Small intestine (tissue), 7 donors: ENCODE data around the gene SF3B6. TPM values are rescaled to one million over a fixed set of nuclear protein-coding genes. Genes with fewer than 3 reads are reported as not detected.
A peak's percentile ranks its signal among the peaks of the same experiment; 100 is the strongest.

Experiments used
- DNase-seq, 2 donors: peaks; one replicate each; pipeline versions ENCODE4 v3.0.0 to v3.0.0-alpha.2; 2013
- FAIRE-seq: peaks from 2 replicates; lab custom pipeline; 2012; peaks lifted over from hg19 to GRCh38; lab: Jason Lieb, UNC
- H3K27ac ChIP-seq, 3 donors: one replicate each; pipeline ENCODE4 v1.5.1; 2013; ENCODE audit warnings: low read length in 2 of 3, mild to moderate bottlenecking in 2 of 3, control low read depth in 1 of 3, inconsistent platforms in 1 of 3, low read depth in 1 of 3, moderate library complexity in 1 of 3
- H3K27me3 ChIP-seq, 3 donors: one replicate each; pipeline ENCODE4 v1.6.1; 2013; ENCODE audit warnings: low read length in 3 of 3, inconsistent platforms in 1 of 3; ENCODE audit not compliant: control insufficient read depth in 3 of 3, insufficient read depth in 3 of 3
- H3K36me3 ChIP-seq, 3 donors: one replicate each; pipeline ENCODE4 v1.6.1; 2013; ENCODE audit warnings: low read length in 3 of 3, inconsistent platforms in 1 of 3, low read depth in 1 of 3, mild to moderate bottlenecking in 1 of 3, moderate library complexity in 1 of 3; ENCODE audit not compliant: control insufficient read depth in 3 of 3, insufficient read depth in 2 of 3
- H3K4me1 ChIP-seq, 3 donors: one replicate each; pipeline ENCODE4 v1.6.1; 2013; ENCODE audit warnings: low read length in 2 of 3, inconsistent platforms in 1 of 3, low read depth in 1 of 3, mild to moderate bottlenecking in 1 of 3, moderate library complexity in 1 of 3; ENCODE audit not compliant: control insufficient read depth in 3 of 3, insufficient read depth in 2 of 3
- H3K4me3 ChIP-seq, 3 donors: one replicate each; pipeline ENCODE4 v1.5.1; 2013; ENCODE audit warnings: low read length in 3 of 3, control low read depth in 1 of 3, inconsistent platforms in 1 of 3, low read depth in 1 of 3, mild to moderate bottlenecking in 1 of 3, moderate library complexity in 1 of 3
- H3K9me3 ChIP-seq, 2 donors: one replicate each; pipeline ENCODE4 v1.6.1; 2013; ENCODE audit warnings: low read depth in 1 of 2, low read length in 1 of 2; ENCODE audit not compliant: control insufficient read depth in 2 of 2, insufficient read depth in 1 of 2
- WGBS, 3 donors: extraction: QIAGEN DNeasy Blood & Tissue Kit; methylation state at CpG; one replicate each; pipeline ENCODE4 v1.1.7; 2013; 5-methylcytosine and 5-hydroxymethylcytosine counted together
- polyA plus RNA-seq, 4 donors: library from polyadenylated mRNA; stranded (reverse) in 3 of 4; unstranded in 1 of 4; fragments of 200-250 nt in 3 of 4; fragments of 120-200 nt in 1 of 4; gene quantifications; one replicate each; pipeline versions ENCODE4 v1.2.1 to v1.2.3, GENCODE V29; 2013
- donor health status: healthy with polysubstance abuse.
- donor health status: control.
- donor health status: control.
- donor health status: Bipolar disorder and iron deficiency.
- donor health status: healthy.

SF3B6 gene
- polyA plus RNA-seq, 4 donors, result 114 to 260 (median 210) TPM

DNA sequence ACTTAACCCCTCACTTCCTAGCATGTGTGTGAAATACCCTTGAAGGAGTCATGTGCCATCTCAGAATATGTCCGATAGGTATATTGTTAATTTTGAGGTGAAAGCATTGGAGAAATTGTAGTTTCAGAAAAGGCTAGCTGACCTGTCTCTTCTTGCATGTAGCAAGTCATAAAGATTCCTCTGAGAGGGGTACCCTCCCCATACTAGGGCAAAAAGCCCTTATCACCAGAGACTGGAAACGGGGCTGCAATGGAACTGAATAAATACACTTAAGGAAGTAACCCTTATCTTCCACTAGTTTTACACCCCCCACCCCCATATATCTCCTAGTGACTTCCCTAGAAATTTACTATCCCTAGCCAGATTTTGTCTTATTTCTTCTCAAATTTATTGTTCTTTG lies 1.8 kb upstream of the SF3B6 start:
- Histone ChIP-seq H3K27ac (peak overlapping the region; percentile 92 to 100 (median 99)), H3K36me3 (peaks cover 2 to 21% (median 3%) of the 10 kb centered on the region in 3 donors), H3K27me3 (no peaks in the 10 kb centered on the region), H3K4me3 (peak overlapping the region in 2 of 3 donors; percentile 74 to 78), H3K4me1 (peaks cover under 1 to 21% (median 2%) of the 10 kb centered on the region in 3 donors), H3K9me3 (no peaks in the 10 kb centered on the region)
- WGBS, 3 donors, result 22 to 49% (median 37%) methylated on average over 2 of the region's 2 CpGs
- DNase-seq, result peak in 1 of 2 donors; percentile 25
- FAIRE-seq, result no peak

DNA sequence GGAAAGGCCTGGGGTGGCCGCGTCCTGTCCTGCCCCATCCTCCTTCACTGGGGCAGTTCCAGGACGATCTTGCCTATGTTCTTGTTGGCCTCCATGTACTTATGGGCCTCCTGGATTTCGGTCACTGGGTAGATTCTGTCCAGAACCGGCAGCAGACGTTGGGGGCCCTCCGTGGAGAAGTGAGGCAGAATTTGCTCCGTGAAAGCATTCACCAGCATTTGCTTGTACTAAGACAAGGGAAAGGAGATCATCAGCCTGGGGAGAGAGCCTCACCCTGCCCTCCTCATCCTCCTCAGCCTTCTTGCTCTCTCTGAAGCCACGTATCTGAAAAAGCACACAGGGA lies 1.4 kb upstream of the SF3B6 start:
- no peaks in the 10 kb centered on the region for H3K27me3 ChIP-seq
- peaks cover under 1 to 19% (median 6%) of the 10 kb centered on the region in 3 donors for H3K36me3 ChIP-seq
- peak in 1 of 2 donors; percentile 48 for DNase-seq
- peak overlapping the region; percentile 92 to 100 (median 99) for H3K27ac ChIP-seq
- no peak for FAIRE-seq
- peaks cover 0 to 18% (median 2%) of the 10 kb centered on the region in 3 donors for H3K4me1 ChIP-seq
- no peaks in the 10 kb centered on the region for H3K9me3 ChIP-seq
- H3K4me3 ChIP-seq, result peak overlapping the region; percentile 70 to 78 (median 74)
- WGBS, 3 donors, result 4 to 10% (median 5%) methylated on average over 9 of the region's 9 CpGs

DNA sequence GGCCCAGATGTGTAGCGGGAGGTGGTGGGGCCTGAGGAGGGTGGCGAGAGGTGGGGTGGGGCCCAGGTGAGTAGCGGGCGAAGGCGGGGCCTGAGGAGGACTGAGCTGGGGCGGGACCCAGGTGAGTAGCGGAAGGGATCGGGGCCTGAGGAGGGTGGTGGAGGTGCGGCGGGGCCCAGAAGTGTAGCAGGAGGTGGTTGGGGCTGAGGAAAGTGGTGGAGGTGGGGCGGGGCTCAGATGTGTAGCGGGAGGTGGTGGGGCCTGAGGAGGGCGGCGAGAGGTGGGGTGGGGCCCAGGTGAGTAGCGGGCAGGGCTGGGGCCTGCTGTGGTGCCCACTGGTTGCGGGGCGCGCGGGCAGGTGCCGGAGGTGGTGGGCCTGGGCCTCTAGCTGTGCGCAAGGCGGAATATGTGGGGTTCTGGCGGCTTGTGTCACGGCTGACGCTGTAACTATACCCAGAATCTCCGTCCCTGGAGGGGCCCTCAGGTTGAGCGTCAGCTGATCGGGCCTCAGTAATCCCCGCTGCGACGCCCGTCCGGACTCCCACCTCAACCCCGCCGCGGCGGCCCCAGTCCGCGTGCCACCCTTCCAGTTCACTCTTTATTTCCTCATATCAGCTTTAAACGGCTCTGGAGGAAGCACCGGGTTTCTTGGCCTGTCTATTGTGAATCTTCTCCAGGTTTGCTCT lies 866 bp upstream of the SF3B6 start:
- H3K27me3 ChIP-seq, result no peaks in the 10 kb centered on the region

DNA sequence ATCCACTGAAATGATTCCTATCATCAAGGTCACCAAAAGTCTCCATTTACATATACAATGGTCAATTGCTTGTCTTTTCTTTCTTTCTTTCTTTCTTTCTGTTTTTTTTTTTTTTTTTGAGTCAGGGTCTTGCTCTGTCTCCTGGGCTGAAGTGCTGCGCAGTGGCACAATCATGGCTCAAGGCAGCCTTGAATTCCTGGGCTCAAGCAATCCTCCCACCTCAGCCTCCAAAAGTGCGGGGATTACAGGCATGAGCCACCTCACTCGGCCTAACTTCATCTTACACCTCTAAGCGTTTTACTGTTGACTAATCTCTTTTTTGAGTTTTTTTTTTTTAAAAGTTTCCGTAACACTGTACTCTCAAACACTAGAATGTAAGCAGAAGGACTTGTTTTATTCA lies 867 bp downstream of the SF3B6 start:
- H3K4me1 ChIP-seq, result peaks cover 0 to 18% (median 0%) of the 10 kb centered on the region in 3 donors
- H3K4me3 ChIP-seq, result peak overlapping the region in 2 of 3 donors; percentile 74 to 77
- DNase-seq (no peak), FAIRE-seq (no peak)
- no peaks in the 10 kb centered on the region for H3K27me3 ChIP-seq
- H3K9me3 ChIP-seq, result no peaks in the 10 kb centered on the region
- H3K27ac ChIP-seq, result peak overlapping the region in 2 of 3 donors; percentile 33 to 99
- H3K36me3 ChIP-seq, result peaks cover 3 to 18% (median 12%) of the 10 kb centered on the region in 3 donors
- 53 to 62% (median 60%) methylated on average over 5 of the region's 5 CpGs for WGBS, 3 donors

More for the DNA sequence above, 866 bp upstream of the SF3B6 start:
- Histone ChIP-seq H3K4me1 (peaks cover 0 to 18% (median under 1%) of the 10 kb centered on the region in 3 donors), H3K9me3 (no peaks in the 10 kb centered on the region), H3K36me3 (peaks cover 0 to 20% (median 8%) of the 10 kb centered on the region in 3 donors), H3K4me3 (peak overlapping the region; percentile 70 to 78 (median 74)), H3K27ac (peak overlapping the region; percentile 92 to 100 (median 99))
- WGBS, 3 donors, result 0 to 2% (median 0%) methylated on average over 32 to 41 of the region's 41 CpGs
- DNase-seq (peak in 1 of 2 donors; percentile 87), FAIRE-seq (no peak)

DNA sequence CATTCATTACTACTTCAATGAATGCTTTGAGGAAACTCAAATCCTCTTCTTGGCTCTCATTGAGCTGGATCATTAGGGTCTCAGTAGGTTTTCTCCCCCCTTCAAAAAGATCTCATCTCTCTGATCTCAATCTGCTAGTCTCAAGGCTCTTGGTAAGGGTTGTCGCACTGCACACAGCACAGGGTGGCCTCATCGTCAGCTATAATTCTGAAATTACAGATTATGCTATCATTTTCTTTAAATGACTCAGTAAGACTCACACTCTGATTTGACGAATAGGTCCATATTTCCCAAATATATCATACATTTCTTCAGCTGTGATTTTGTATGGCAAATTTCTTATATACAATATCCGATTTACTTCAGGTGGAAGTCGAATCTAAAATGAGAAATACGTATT lies 2.3 kb downstream of the SF3B6 start:
- Histone ChIP-seq H3K4me3 (no peak overlapping the region), H3K36me3 (peaks cover 4 to 24% (median 15%) of the 10 kb centered on the region in 3 donors), H3K27ac (no peak overlapping the region), H3K27me3 (no peaks in the 10 kb centered on the region), H3K9me3 (no peaks in the 10 kb centered on the region), H3K4me1 (peaks cover 0 to 16% (median 0%) of the 10 kb centered on the region in 3 donors)
- FAIRE-seq (no peak), DNase-seq (no peak)
- WGBS, 3 donors, result 83 to 89% (median 86%) methylated on average over 6 of the region's 6 CpGs

DNA sequence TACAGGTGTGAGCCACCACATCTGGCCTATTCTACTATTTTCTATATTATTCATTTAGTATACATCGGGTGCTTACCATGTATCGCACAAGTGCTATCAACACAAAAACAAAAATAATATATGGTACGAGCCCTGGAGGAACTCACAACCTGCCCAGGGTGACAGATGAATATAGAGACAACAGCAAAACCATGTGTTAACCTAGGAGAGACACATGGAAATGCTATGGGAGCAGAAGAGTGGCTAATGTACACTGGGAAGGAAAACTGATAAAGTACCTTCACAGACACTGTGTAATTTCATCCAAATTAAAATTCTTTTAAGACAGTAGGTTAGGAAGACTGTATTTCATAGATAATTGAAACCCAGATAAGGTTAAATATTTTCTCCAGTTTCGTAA lies 3.9 kb downstream of the SF3B6 start:
- H3K27me3 ChIP-seq, result no peaks in the 10 kb centered on the region
- H3K9me3 ChIP-seq, result no peaks in the 10 kb centered on the region
- H3K36me3 ChIP-seq, result peaks cover 4 to 31% (median 16%) of the 10 kb centered on the region in 3 donors
- peaks cover 0 to 2% (median 0%) of the 10 kb centered on the region in 3 donors for H3K4me1 ChIP-seq
- no peak for FAIRE-seq
- WGBS, 3 donors, result 83 to 90% (median 83%) methylated on average over 4 of the region's 4 CpGs
- DNase-seq, result no peak
- no peak overlapping the region for H3K4me3 ChIP-seq
- no peak overlapping the region for H3K27ac ChIP-seq

DNA sequence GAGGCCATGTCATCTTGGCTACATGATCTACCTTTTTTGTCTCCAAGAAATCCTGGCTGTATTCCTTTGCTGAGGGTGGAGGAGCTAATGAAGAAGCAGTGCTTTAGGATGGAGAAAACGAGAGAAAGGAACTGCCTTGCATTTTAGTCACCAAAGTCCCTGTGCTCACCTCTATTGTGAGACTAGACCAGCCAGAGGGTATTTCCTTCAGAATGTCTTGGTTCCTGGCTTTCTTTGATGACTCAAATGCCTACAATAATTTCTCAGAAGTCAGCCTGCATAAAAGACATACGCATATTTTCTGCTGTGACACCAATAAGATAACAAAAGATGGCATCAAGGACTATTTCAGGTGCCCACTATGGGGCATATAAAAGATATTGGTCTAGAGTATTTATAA lies 10.8 kb downstream of the SF3B6 start:
- Histone ChIP-seq H3K27me3 (no peaks in the 10 kb centered on the region), H3K36me3 (peaks cover 3 to 19% (median 10%) of the 10 kb centered on the region in 3 donors), H3K4me3 (no peak overlapping the region), H3K9me3 (no peaks in the 10 kb centered on the region), H3K27ac (no peak overlapping the region), H3K4me1 (no peaks in the 10 kb centered on the region)
- no peak for FAIRE-seq
- WGBS, 3 donors, result 81 to 91% (median 81%) methylated on average over 2 of the region's 2 CpGs
- DNase-seq, result no peak

DNA sequence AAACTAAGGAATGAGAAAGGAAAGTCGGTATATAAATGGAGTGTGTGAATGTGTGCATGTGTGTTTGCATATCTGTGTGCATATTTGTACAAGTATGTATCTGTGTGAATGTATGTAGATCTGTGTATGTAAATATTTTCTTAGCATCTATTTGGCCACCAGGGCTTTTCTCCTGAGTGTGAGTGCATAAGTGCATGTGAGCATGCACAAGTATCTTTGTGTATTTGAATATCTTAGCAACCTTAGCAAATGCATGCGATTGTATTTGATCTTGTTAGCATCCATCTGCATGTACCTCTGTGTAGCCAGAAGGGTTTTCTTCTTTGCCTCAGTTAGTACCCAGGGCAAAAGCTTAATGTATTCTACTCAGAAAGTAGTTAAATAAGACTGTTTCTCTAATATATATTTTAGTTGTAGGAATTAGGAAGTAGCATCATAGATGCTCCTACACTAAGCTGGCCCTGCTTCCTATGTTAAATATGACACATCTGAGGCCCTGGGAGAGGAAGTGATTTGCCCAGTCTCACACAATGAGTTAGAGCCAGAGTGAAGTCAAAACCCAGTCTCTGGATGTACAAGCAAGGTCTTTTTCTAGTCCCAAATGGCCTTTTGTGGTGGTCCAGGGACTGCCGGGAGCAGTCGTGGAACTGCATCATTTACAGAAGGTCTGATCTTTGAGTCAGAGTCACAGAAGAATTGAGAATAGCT lies 17.4 kb downstream of the SF3B6 start:
- WGBS, 3 donors, result 67 to 80% (median 72%) methylated on average over 4 of the region's 4 CpGs
- Histone ChIP-seq H3K36me3 (peaks cover 0 to 2% (median 0%) of the 10 kb centered on the region in 3 donors), H3K4me3 (no peak overlapping the region), H3K27me3 (no peaks in the 10 kb centered on the region), H3K27ac (no peak overlapping the region), H3K9me3 (no peaks in the 10 kb centered on the region), H3K4me1 (no peaks in the 10 kb centered on the region)
- FAIRE-seq (no peak), DNase-seq (no peak)
